Testis (tissue), 2 donors: ENCODE measurements around the gene SKAP2.

Experiments used
- CTCF ChIP-seq, 3 experiments: fragments of 450-650 bp in 2 of 3; fragments of 200-600 bp in 1 of 3; sonication (generic) in 1 of 3; IDR thresholded peaks; one replicate each; pipeline ENCODE4 v1.5.1; 2016 to 2019; ENCODE audit warnings: antibody characterized with exemption in 3 of 3, mild to moderate bottlenecking in 2 of 3, moderate library complexity in 1 of 3
- POLR2A ChIP-seq: fragments of 450-650 bp; IDR thresholded peaks from one replicate; pipeline ENCODE4 v1.6.1; 2017; ENCODE audit warnings: antibody characterized with exemption, mild to moderate bottlenecking, moderate library complexity

DNA sequence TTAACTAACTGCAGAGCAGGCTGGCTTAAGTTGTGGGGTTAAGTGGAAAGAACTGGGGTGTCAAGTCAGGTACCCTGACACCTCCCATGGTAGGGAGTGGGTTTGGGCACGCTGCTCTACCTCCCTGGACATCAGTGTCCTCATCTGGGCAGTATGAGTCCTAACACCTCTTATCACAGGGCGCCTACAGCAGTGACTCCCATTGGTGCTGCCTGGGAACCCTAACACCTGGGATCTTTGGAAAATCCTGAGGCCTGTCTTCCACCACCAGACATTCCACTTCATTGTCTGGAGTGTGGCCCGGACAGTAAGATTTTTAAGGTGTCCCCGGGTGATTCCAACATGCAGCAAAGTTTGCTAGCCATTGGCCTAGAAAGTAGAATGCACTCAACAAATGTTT is 239.1 kb downstream of the SKAP2 start:
- no peak for TF ChIP-seq POLR2A
- TF ChIP-seq CTCF (IDR thresholded peaks at IDR 0.05): no peak
